ACHN (cell line): ENCODE results near the gene INTS11.
A peak's percentile ranks its signal among the peaks of the same experiment; 100 is the strongest.

Experiments
- DNase-seq: peaks from one replicate; pipeline ENCODE4 v3.0.0-alpha.2; 2015
- in situ Hi-C: cut with HindIII; loops from 2 replicates; pipeline ENCODE4 v1.10.0; 2017; ENCODE audit warnings: low sequenced_read_pairs, low pct_ligation_motif_present, low pct_unique_long_range_greater_than_20kb

INTS11 gene

GRCh38 chr1:1307261-1307922 lies 17.1 kb downstream of the INTS11 start:
- in situ Hi-C loops, result no loop called here
- peak; percentile 40 for DNase-seq

GRCh38 chr1:1306661-1307260 lies 17.7 kb downstream of the INTS11 start:
- in situ Hi-C loops, result no loop called here
- DNase-seq, result no peak

- in situ Hi-C loops, result no loop called here
- peak; percentile 16 for DNase-seq
Observed at GRCh38 chr1:1306070-1306660, 18.3 kb downstream of the INTS11 start.

GRCh38 chr1:1305300-1306069 lies 19.0 kb downstream of the INTS11 start:
- DNase-seq, result peak; percentile 73
- in situ Hi-C loops, result no loop called here

- DNase-seq, result peak; percentile 66
- in situ Hi-C loops, result no loop called here
Observed at GRCh38 chr1:1304331-1305299, 19.8 kb downstream of the INTS11 start.

GRCh38 chr1:1303736-1304135 lies 20.7 kb downstream of the INTS11 start:
- DNase-seq, result no peak
- in situ Hi-C loops, result no loop called here

- in situ Hi-C loops, result no loop called here
Observed at GRCh38 chr1:1302951-1303509, 21.4 kb downstream of the INTS11 start.

GRCh38 chr1:1302006-1302430 lies 22.4 kb downstream of the INTS11 start:
- in situ Hi-C loops, result no loop called here
- DNase-seq, result no peak

More at GRCh38 chr1:1302951-1303509, 21.4 kb downstream of the INTS11 start:
- DNase-seq, result no peak

- in situ Hi-C loops, result no loop called here
- no peak for DNase-seq
Observed at GRCh38 chr1:1300352-1300739, 24.1 kb downstream of the INTS11 start.

- no peak for DNase-seq
Observed at GRCh38 chr1:1299686-1300351, 24.6 kb downstream of the INTS11 start.

GRCh38 chr1:1298861-1299685 lies 25.4 kb downstream of the INTS11 start:
- peak; percentile 23 for DNase-seq
- in situ Hi-C loops, result no loop called here

More at GRCh38 chr1:1299686-1300351, 24.6 kb downstream of the INTS11 start:
- in situ Hi-C loops, result no loop called here

- DNase-seq, result no peak
- in situ Hi-C loops, result no loop called here
Observed at GRCh38 chr1:1297802-1298424, 26.5 kb downstream of the INTS11 start.

GRCh38 chr1:1296070-1297061 lies 28.1 kb downstream of the INTS11 start:
- in situ Hi-C loops, result no loop called here
- DNase-seq, result no peak

- in situ Hi-C loops, result no loop called here
- DNase-seq, result no peak
Observed at GRCh38 chr1:1295154-1295923, 29.1 kb downstream of the INTS11 start.
